Activated CD8-positive, alpha-beta T cell treated with anti-CD3 and anti-CD28 coated beads, Interleukin-2, amount 10 ng/mL, durations not matched to agents 7 days and 5 days (primary cell): ENCODE measurements around the gene ZBTB40. TPM values are rescaled to one million over a fixed set of nuclear protein-coding genes. Genes with fewer than 3 reads are reported as not detected.

ENCODE experiments used
- ATAC-seq: fragments of 150-1000 bp; cut with Tn5 transposase; one replicate; pipeline ENCODE4 v1.10.0; 2021; ENCODE audit warnings: moderate library complexity
- CTCF ChIA-PET: fragments of 350-600 bp; sonication (Branson Sonifier 250); formaldehyde crosslinking; loops from one replicate; lab custom pipeline; 2021; ENCODE audit warnings: antibody characterized with exemption; lab: Charles Lee
- POLR2A ChIA-PET: fragments of 350-600 bp; sonication (Branson Sonifier 250); formaldehyde crosslinking; loops from one replicate; lab custom pipeline; 2021; ENCODE audit warnings: antibody characterized with exemption; lab: Charles Lee
- DNase-seq: peaks from one replicate; pipeline ENCODE4 v3.0.0-alpha.2; 2020
- H3K27ac Mint-ChIP-seq: one replicate; pipeline ENCODE4 v1.8.0; 2021; ENCODE audit warnings: mild to moderate bottlenecking, mixed read lengths
- H3K27me3 Mint-ChIP-seq: one replicate; pipeline ENCODE4 v1.8.0; 2021; ENCODE audit warnings: low read depth, mixed read lengths
- H3K36me3 Mint-ChIP-seq: one replicate; pipeline ENCODE4 v1.8.0; 2021; ENCODE audit warnings: low read depth, mixed read lengths
- H3K4me1 Mint-ChIP-seq: one replicate; pipeline ENCODE4 v1.8.0; 2021; ENCODE audit warnings: low read depth, mixed read lengths
- H3K4me3 Mint-ChIP-seq: one replicate; pipeline ENCODE4 v1.8.0; 2021; ENCODE audit warnings: mild to moderate bottlenecking, mixed read lengths
- H3K9me3 Mint-ChIP-seq: one replicate; pipeline ENCODE4 v1.8.0; 2022; ENCODE audit warnings: mixed read lengths; ENCODE audit not compliant: insufficient read depth
- total RNA-seq, 2 experiments: library from RNA; stranded (reverse); gene quantifications; one replicate each; pipeline ENCODE4 v1.2.3, GENCODE V29; 2021

Gene ZBTB40
- total RNA-seq, 2 experiments from 2014 or later, result 14.8 TPM

DNA sequence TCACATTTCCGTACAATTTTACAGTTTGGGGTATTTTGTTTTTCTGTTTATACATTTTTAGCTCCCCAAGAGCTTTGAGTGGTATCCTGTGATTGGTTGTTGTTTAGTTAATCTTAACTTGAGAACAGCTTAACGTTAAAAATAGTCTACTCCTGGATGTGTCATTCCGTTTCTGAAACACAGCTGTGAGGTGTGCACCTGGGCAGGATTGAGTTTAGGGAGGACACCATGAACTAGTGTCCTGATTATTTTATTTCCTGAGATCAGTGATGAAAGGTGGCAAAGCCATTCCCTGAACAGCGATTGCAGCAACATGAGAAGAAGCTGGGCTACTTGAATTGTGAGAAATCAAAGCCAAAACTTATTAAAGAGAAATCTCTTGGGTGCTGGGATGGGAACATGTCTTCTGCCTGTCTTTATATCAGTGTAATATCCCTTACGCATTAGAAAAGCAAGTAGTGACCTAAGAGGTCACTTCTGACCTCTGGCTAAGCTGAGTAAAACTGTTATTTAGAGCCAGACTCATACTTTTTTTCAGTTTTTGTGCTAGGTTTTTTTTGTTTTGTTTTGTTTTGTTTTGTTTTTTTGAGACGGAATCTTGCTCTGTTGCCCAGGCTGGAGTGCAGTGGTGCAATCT lies 43.4 kb downstream of the ZBTB40 start:
- ChIA-PET CTCF (interaction anchor here (0.6 kb wide), 1 partner anchor 144 kb away, joined by 3 read pairs; no protein-coding TSS in a partner anchor), POLR2A (no interaction called here)
- Mint-ChIP-seq H3K27ac (no peak overlapping the region), H3K36me3 (peaks cover 13% of the 10 kb centered on the region), H3K27me3 (no peaks in the 10 kb centered on the region), H3K9me3 (no peaks in the 10 kb centered on the region), H3K4me1 (no peaks in the 10 kb centered on the region), H3K4me3 (no peak overlapping the region)
- no peak for ATAC-seq
- DNase-seq, result no peak

- ATAC-seq, result no peak
- POLR2A ChIA-PET, result no interaction called here
- no peak overlapping the region for H3K27ac Mint-ChIP-seq
- H3K27me3 Mint-ChIP-seq, result no peaks in the 10 kb centered on the region
- no peak for DNase-seq
- no peaks in the 10 kb centered on the region for H3K4me1 Mint-ChIP-seq
- H3K9me3 Mint-ChIP-seq, result no peaks in the 10 kb centered on the region
- H3K4me3 Mint-ChIP-seq, result no peak overlapping the region
- peaks cover 13% of the 10 kb centered on the region for H3K36me3 Mint-ChIP-seq
- CTCF ChIA-PET, result no interaction called here
These were observed 45.0 kb downstream of the ZBTB40 start for GRCh38 chr1:22496536-22497160.

DNA sequence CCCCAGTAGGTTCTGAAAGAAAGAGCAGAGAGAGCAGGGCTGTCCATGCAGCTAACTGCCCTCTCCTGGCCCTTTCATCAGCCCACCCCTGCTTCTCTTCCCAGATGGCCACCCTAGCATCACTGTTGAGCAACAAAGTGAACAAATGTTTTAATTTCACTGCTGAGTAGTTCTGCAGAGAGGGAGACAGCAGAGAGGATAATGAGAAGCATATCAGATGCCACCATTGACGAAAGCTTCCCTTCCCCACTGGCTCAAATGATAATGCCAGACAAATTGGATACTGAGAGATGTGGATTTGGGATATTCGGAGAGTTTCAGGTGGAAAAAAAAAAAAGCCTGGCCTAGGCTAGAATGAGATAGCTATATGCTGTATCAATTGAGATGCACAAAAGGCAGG lies 46.8 kb downstream of the ZBTB40 start:
- Mint-ChIP-seq H3K36me3 (peaks cover 5% of the 10 kb centered on the region), H3K27ac (no peak overlapping the region)

GRCh38 chr1:22500058-22500457 lies 48.4 kb downstream of the ZBTB40 start:
- ChIA-PET POLR2A (no interaction called here), CTCF (interaction anchor here (1.5 to 1.7 kb wide), 2 partner anchors 9 to 10 kb away, joined by 4 read pairs; no protein-coding TSS in a partner anchor)
- Mint-ChIP-seq H3K36me3 (peaks cover 2% of the 10 kb centered on the region), H3K9me3 (no peaks in the 10 kb centered on the region), H3K4me3 (no peak overlapping the region), H3K27me3 (no peaks in the 10 kb centered on the region), H3K4me1 (no peaks in the 10 kb centered on the region), H3K27ac (no peak overlapping the region)
- DNase-seq (no peak), ATAC-seq (no peak)

More for the DNA sequence above, 46.8 kb downstream of the ZBTB40 start:
- DNase-seq (no peak), ATAC-seq (no peak)
- CTCF ChIA-PET, result interaction anchor here (1.5 to 1.6 kb wide), 2 partner anchors 9 to 82 kb away, joined by 4 read pairs; no protein-coding TSS in a partner anchor
- H3K9me3 Mint-ChIP-seq, result no peaks in the 10 kb centered on the region
- no peaks in the 10 kb centered on the region for H3K27me3 Mint-ChIP-seq
- POLR2A ChIA-PET, result no interaction called here
- no peak overlapping the region for H3K4me3 Mint-ChIP-seq
- no peaks in the 10 kb centered on the region for H3K4me1 Mint-ChIP-seq

DNA sequence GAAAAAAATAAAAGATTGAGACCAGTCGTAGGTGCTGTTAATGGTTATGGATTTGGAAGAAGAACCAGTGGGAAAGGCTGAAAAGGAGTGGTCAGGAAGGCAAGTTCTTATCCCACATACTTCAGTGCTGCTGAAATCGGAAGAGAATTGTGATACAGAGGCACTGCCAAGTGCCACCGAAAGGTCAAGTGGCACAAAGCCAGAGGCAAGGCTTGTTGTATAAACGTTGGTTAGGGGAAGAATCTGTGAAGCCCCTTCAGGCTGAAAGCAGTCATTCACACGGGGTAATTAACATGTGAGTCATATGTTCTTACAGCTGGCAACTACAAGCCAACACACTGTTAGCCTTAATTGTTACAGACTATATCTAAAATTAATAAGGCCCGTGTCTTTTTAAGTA lies 48.8 kb downstream of the ZBTB40 start:
- H3K27ac Mint-ChIP-seq, result no peak overlapping the region
- ATAC-seq (no peak), DNase-seq (no peak)
- no peaks in the 10 kb centered on the region for H3K27me3 Mint-ChIP-seq
- ChIA-PET POLR2A (no interaction called here), CTCF (interaction anchor here (1.7 kb wide), 1 partner anchor 9 kb away, joined by 4 read pairs; no protein-coding TSS in a partner anchor)
- H3K4me3 Mint-ChIP-seq, result no peak overlapping the region
- no peaks in the 10 kb centered on the region for H3K9me3 Mint-ChIP-seq
- peaks cover 2% of the 10 kb centered on the region for H3K36me3 Mint-ChIP-seq
- no peaks in the 10 kb centered on the region for H3K4me1 Mint-ChIP-seq

DNA sequence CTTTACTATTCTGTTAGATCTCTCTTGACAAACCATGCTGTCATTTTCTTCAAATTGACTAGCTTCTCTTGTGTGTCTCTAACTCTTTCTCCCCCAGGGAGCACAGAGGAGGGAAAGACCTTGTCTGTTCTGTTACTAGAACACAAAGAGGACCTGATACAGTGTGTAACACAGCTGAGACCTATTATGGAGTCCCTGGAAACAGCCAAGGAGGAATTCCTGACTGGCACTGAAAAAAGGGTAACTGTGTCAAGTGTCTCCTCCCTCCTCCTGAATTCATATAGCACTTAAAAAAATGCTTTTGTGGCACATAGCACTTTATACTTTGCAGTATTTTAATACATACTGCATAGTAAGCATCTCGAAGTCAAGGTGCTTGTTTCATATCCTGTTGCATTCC lies 50.6 kb downstream of the ZBTB40 start:
- no peak for ATAC-seq
- no peaks in the 10 kb centered on the region for H3K9me3 Mint-ChIP-seq
- DNase-seq, result no peak
- H3K27ac Mint-ChIP-seq, result no peak overlapping the region
- no peaks in the 10 kb centered on the region for H3K27me3 Mint-ChIP-seq
- peaks cover 10% of the 10 kb centered on the region for H3K36me3 Mint-ChIP-seq
- ChIA-PET CTCF (interaction anchor here (1.1 kb wide), 1 partner anchor 8 kb away, joined by 4 read pairs; no protein-coding TSS in a partner anchor), POLR2A (no interaction called here)
- H3K4me3 Mint-ChIP-seq, result no peak overlapping the region
- no peaks in the 10 kb centered on the region for H3K4me1 Mint-ChIP-seq

DNA sequence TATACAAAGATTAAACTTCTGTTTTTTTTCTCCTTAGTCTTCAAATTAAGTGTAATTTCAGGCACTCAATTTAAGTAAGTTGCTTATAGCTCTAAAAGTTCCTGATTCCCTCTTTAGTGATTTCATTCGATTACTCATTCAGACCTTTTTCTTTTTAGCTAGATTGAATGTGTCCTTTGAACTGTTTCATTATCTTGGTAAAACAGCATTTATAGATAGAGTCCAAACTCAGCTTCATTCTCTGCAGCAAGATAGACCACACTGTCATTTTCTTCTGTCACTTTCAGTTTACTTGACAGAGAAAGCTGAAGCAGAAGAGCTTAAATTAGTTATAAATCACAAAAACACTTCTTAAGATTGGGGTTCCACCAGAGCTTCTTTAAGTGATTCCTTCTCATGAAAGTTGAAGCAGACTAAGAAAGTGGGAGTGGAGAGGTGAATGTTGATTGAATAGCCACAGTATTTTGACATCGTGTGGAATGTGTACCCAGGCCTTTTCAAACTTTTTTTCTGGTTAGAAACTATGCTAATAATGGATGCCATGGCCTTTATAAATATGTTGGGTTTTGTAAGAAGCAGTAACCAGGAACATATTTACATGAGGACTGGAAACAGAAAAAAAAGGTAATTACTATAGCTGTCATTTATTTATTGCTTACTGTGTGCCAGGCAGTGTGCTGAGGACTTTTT lies 52.2 kb downstream of the ZBTB40 start:
- CTCF ChIA-PET, result no interaction called here
- no peaks in the 10 kb centered on the region for H3K4me1 Mint-ChIP-seq
- H3K36me3 Mint-ChIP-seq, result peaks cover 14% of the 10 kb centered on the region
- no peaks in the 10 kb centered on the region for H3K9me3 Mint-ChIP-seq
- no peak for DNase-seq
- H3K27me3 Mint-ChIP-seq, result no peaks in the 10 kb centered on the region
- no peak for ATAC-seq
- H3K27ac Mint-ChIP-seq, result no peak overlapping the region
- POLR2A ChIA-PET, result no interaction called here
- no peak overlapping the region for H3K4me3 Mint-ChIP-seq

DNA sequence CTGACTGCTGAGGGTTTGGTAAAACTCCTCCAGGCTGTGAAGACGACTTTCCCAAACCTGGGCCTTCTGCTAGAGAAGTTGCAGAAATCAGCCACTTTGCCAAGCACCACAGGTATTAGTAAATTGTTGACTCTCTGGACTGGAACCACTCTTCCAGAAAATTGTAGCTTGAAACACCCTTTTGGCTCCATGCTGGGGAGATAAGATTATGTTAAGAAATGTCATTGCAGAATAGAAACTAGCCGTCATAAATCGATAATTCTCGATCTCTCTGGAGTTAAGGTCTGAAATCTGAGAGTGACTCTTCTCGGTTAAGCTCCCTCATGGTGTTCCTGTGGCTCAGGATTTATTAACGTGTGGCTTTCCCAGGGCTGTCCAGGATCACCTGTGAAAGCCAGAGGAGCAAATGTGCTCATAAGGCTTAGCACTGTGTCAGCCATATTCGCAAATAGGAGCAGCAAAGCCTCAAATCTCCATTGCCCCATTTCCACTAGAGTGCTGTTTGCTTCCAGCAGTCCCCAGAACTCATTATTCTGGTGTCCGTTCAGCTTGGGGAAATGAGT lies 54.6 kb downstream of the ZBTB40 start:
- no peak for DNase-seq
- no peak for ATAC-seq
- Mint-ChIP-seq H3K27me3 (no peaks in the 10 kb centered on the region), H3K9me3 (no peaks in the 10 kb centered on the region), H3K36me3 (peaks cover 24% of the 10 kb centered on the region), H3K27ac (no peak overlapping the region), H3K4me1 (no peaks in the 10 kb centered on the region), H3K4me3 (no peak overlapping the region)
- ChIA-PET POLR2A (no interaction called here), CTCF (no interaction called here)

DNA sequence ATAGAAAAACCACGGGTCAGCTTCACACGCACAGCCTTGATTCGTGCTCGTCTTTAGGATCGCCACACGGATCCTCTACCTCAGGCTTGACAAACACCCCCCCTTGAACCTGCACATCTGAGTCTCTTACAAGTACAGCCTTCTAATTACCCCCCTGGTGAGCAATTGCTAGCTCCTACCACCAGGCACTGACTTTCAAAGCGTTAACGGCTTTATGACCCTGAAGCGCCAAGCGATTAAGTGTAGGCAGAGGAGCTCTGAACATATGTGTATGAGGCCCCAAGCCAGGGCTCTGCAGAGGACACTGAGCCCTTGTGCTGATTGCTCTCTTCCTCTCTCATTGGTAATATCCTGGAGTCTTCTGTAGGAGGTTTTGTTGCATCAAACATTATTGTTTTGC lies 55.9 kb downstream of the ZBTB40 start:
- H3K36me3 Mint-ChIP-seq, result peaks cover 24% of the 10 kb centered on the region
- H3K9me3 Mint-ChIP-seq, result no peaks in the 10 kb centered on the region
- no peak overlapping the region for H3K27ac Mint-ChIP-seq
- CTCF ChIA-PET, result no interaction called here
- no peaks in the 10 kb centered on the region for H3K27me3 Mint-ChIP-seq
- H3K4me1 Mint-ChIP-seq, result no peaks in the 10 kb centered on the region
- no peak for DNase-seq
- POLR2A ChIA-PET, result no interaction called here
- no peak overlapping the region for H3K4me3 Mint-ChIP-seq
- ATAC-seq, result no peak

DNA sequence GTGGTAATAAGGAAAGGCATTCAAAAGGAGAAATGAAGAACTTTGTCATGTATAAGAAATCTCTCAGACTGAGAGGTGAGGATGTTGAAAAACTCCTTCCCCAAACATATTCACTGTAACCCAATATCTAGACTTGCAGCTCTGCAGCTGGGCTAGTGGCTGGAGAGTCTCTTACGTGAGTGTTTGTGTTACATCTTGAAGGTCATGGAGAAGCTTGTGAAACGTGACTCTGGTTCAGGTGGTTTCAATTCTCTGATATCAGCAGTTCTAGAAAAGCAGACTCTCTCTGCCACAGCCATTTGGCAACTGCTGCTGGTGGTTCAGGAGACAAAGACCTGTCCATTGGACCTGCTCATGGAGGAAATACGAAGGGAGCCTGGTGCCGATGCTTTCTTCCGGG lies 56.7 kb downstream of the ZBTB40 start:
- Mint-ChIP-seq H3K9me3 (no peaks in the 10 kb centered on the region), H3K36me3 (peaks cover 27% of the 10 kb centered on the region), H3K27me3 (no peaks in the 10 kb centered on the region), H3K4me3 (no peak overlapping the region), H3K4me1 (no peaks in the 10 kb centered on the region), H3K27ac (no peak overlapping the region)
- ATAC-seq (no peak), DNase-seq (no peak)
- POLR2A ChIA-PET, result no interaction called here
- CTCF ChIA-PET, result no interaction called here

DNA sequence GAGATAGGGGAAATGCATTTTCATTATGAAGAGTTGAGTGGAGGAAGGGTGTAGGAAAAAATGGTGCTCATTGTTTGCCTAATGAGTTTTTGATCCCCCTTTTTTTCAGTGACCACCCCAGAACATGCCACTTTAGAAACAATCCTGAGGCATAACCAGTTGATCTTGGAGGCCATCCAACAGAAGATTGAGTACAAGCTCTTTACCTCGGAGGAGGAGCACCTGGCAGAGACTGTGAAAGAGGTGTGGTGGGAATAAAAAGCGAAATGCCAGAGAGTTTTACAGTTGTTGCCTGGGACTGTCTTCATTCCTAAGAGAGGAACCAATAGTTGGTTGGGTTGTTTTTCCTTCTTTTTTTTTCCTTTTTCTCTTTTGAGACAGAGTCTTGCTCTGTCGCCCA lies 57.3 kb downstream of the ZBTB40 start:
- H3K27ac Mint-ChIP-seq, result no peak overlapping the region
- H3K27me3 Mint-ChIP-seq, result no peaks in the 10 kb centered on the region
- H3K9me3 Mint-ChIP-seq, result no peaks in the 10 kb centered on the region
- CTCF ChIA-PET, result interaction anchor here (1.7 kb wide), 1 partner anchor 9 kb away, joined by 4 read pairs; no protein-coding TSS in a partner anchor
- POLR2A ChIA-PET, result no interaction called here
- no peaks in the 10 kb centered on the region for H3K4me1 Mint-ChIP-seq
- peaks cover 31% of the 10 kb centered on the region for H3K36me3 Mint-ChIP-seq
- DNase-seq, result no peak
- H3K4me3 Mint-ChIP-seq, result no peak overlapping the region
- no peak for ATAC-seq

- H3K9me3 Mint-ChIP-seq, result no peaks in the 10 kb centered on the region
- DNase-seq, result no peak
- no peak overlapping the region for H3K27ac Mint-ChIP-seq
- CTCF ChIA-PET, result interaction anchor here (1.7 kb wide), 2 partner anchors 8 to 10 kb away, joined by 4 read pairs; no protein-coding TSS in a partner anchor
- POLR2A ChIA-PET, result no interaction called here
- no peak overlapping the region for H3K4me3 Mint-ChIP-seq
- H3K4me1 Mint-ChIP-seq, result no peaks in the 10 kb centered on the region
- no peaks in the 10 kb centered on the region for H3K27me3 Mint-ChIP-seq
- ATAC-seq, result no peak
- peaks cover 33% of the 10 kb centered on the region for H3K36me3 Mint-ChIP-seq
These were observed 58.2 kb downstream of the ZBTB40 start for GRCh38 chr1:22509815-22510214.
